Stimulated activated naive CD4-positive, alpha-beta T cell (primary cell): Measurements from ENCODE around the gene DNAJC11.
"Not testable (repeated sequence)": the region's sequence is repeated elsewhere in the genome, so short reads cannot be mapped to it uniquely, and the experiment has no call there.

Experiments
- DNase-seq, 6 experiments: peaks; one replicate each; lab custom pipeline; 2025; lab: John Stamatoyannopoulos, UW

Gene DNAJC11

GRCh38 chr1:6601049-6601922 is 100.3 kb downstream of the DNAJC11 start:
- DNase-seq: peak; percentile 22 to 62 (median 52)

GRCh38 chr1:6600410-6601048 is 101.1 kb downstream of the DNAJC11 start:
- no peak for DNase-seq

- not testable (repeated sequence) for DNase-seq
Observed at GRCh38 chr1:6599991-6600390, 101.6 kb downstream of the DNAJC11 start.

DNA sequence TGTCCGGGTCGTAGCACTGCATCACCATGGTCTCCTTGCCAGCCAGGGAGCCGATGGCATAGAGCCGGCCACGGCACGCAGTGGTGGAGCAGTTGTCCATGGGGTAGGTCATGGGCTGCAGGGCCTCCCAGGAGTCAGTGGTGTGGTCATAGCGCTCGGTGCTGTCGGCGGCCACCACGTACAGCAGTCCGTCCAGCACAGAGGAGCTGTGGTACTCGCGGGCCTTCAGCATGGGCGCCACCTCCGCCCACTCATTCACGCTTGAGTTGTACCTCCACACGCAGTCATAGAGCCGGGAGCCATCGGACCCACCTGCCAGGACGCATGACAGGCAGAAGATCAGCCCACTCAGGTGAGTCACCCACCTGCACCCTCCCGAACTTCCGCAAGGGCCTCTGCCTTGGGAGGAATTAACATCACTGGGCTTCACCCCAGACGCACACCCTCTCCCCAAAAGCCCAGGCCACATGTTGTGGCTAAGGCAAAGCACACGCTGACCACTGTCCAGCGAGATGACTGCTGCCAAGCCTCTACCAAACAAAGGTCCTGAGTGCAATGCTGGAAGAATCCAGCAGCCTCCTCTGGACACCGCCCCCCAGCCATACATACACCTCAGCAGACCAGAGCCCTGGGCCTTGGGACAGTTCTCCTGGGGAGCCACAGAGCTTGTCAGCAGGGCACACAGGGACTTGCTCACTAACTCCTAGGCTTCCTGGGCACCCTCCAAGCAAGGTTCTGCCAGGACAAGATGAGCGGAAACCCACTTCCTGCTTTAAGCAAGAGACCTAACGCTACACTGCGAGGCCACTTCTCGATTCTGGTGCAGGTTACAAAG is 102.3 kb downstream of the DNAJC11 start:
- DNase-seq: peak in 5 of 6 experiments; percentile 12 to 67 (median 54)

DNA sequence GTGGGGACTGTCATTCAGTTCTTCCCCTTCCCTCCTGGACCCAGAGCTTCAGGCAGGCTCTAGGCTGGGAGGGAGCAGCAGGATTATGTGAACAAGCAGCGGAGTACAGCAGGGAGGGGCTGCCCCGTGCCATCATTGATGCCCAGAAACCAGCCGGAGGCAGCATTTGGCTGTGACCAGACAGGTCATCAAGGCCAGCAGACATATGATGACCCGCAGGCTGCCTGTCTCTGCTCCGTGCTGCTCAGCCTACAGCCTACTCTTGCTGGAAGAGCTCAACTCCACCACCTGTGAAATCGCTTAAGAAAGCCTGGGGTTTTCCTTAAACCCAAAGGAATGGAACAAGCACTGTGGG is 103.9 kb downstream of the DNAJC11 start:
- DNase-seq: no peak

GRCh38 chr1:6596886-6597776 is 104.5 kb downstream of the DNAJC11 start:
- no peak for DNase-seq

GRCh38 chr1:6596351-6596750 is 105.3 kb downstream of the DNAJC11 start:
- DNase-seq: no peak

GRCh38 chr1:6594977-6595740 is 106.5 kb downstream of the DNAJC11 start:
- DNase-seq: no peak

DNA sequence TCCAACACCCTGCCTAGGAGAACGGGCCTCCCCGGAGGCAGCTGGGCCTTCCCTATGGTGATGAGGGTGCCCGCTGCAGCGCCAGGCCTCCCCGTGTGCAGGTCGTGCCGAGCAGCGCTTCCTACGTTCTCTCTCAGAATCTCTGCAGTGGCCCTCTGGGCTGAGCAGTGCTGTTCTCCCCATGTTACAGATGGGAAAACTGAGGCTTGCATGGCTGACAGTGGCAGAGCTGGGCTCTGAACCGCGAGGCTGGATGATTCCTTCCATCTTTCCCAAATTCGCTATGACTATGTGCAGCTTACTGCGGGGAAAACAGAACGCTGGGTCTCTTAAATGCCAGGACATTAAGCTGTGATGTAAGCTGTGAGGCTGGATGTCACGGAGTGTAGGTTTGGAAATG is 107.8 kb downstream of the DNAJC11 start:
- DNase-seq: no peak

DNA sequence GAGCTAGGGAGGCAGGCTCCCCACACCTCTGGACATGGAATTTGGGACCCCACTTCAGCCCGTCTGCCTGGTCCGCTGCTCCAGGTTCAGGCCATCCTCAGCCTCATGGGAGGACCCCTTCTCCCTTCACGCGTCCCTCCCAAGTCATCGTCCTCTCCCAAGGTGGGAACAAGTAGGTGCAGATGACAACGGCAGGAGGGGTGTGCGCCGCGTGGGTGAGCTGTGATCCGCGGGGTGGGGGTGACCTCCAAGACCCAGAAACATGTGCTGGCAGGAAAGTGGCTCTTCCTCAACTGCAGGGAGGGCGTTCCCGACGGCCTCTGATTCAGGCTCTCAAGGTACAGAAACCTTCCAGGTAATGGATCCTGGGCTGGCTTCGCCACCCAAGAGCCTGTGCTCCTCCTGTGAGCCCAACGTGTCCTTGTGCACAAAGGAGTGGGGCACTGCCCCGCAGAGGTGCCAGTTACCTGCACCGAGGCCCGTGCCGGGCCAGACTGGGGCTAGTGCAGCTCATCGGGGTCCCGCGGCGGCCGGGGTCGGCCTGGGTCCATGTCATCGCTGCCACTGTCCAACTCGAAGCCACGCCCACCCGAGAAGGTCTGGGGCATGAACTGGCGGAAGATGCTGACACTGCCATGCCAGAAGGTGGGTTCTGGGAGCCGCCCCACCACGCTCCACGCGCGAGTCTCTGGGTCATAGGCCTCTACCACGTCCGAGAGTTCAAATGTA is 108.6 kb downstream of the DNAJC11 start:
- DNase-seq: no peak

DNA sequence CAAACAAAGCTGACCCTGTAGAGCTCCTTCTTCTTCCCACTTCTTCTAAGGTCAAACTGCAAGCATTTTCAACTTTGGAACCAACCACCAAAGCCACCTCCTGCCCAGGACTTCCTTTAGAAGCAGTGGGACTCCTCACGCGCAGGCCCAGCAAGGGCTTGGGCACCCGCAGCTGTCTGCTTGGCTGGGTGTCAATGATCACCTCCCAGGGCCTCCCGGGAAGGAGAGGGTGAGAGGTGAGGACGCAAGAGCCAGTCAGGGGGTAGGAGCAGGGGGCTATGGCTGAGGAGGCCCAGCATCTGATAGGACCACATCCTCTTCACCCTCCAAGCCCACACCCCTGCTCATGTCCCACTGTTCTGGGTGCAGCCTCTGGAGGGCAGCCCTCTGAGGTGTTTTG is 109.2 kb downstream of the DNAJC11 start:
- DNase-seq: no peak

GRCh38 chr1:6591644-6592043 is 110.0 kb downstream of the DNAJC11 start:
- no peak for DNase-seq

GRCh38 chr1:6591222-6591621 is 110.4 kb downstream of the DNAJC11 start:
- no peak for DNase-seq

GRCh38 chr1:6590046-6590445 is 111.6 kb downstream of the DNAJC11 start:
- DNase-seq: no peak

- DNase-seq: no peak
Observed at GRCh38 chr1:6588893-6589520, 112.6 kb downstream of the DNAJC11 start.

GRCh38 chr1:6588128-6588892 is 113.3 kb downstream of the DNAJC11 start:
- DNase-seq: no peak

- DNase-seq: no peak
Observed at GRCh38 chr1:6587261-6588005, 114.2 kb downstream of the DNAJC11 start.

GRCh38 chr1:6586404-6586816 is 115.2 kb downstream of the DNAJC11 start:
- DNase-seq: no peak
